NCI-H2029 treated with DMSO at 0.1 percent for 48 hours (cell line): Measurements from ENCODE around the gene MSMO1.
A peak's percentile ranks its signal among the peaks of the same experiment; 100 is the strongest.

Source experiments
- DNase-seq: peaks from one replicate; lab custom pipeline; 2025; lab: John Stamatoyannopoulos, UW

The MSMO1 gene

DNA sequence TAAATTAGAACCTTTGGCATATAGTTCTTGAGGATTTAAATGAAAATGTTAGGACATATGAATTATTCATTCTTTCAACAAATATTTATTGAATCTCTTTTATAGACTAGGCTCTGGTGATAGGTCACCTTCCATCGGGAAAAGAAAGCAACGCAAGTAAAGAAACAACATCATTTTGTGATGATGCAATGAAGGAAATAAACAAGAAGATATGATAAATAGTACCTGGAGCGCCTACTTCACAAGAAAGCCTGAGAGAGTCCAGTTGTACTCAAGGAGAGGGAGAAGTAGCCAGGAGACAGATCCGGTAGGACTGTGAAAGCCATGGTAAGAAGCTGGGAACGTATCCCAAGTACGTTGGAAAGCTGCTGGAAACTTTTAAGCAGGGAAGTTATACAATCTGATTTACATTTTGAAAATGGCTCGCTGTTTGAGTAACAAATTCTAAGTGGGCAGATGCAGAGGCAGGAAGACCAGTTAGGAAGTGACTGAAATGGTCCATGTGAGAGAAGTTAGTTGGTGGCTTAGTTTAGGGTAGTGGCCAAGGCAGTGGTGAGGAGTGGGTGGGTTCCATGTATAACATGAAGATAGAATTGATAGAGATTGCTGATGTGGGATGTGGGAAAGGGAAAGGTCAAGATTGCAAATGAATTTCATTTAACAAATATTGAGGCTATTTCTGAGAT, 33.7 kb downstream of the MSMO1 start:
- no peak for DNase-seq

DNA sequence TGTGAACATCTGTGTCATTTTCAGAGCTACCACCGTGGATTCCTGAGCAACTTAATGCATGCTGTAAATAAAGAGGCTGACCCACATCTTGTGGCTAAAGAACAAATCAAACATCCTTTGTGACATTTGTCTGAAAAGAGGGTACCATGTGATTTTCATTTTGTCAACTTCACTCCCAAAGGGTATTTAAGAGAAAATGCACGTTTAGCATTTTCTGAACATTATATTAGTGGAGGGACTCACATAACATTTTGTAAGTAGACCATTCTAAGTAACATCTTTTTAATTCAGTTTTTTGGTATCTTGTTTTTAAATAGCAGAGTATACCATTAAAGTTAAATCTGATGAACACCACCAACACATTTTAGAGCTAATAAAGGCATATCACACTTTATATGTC, 34.3 kb downstream of the MSMO1 start:
- no peak for DNase-seq

DNA sequence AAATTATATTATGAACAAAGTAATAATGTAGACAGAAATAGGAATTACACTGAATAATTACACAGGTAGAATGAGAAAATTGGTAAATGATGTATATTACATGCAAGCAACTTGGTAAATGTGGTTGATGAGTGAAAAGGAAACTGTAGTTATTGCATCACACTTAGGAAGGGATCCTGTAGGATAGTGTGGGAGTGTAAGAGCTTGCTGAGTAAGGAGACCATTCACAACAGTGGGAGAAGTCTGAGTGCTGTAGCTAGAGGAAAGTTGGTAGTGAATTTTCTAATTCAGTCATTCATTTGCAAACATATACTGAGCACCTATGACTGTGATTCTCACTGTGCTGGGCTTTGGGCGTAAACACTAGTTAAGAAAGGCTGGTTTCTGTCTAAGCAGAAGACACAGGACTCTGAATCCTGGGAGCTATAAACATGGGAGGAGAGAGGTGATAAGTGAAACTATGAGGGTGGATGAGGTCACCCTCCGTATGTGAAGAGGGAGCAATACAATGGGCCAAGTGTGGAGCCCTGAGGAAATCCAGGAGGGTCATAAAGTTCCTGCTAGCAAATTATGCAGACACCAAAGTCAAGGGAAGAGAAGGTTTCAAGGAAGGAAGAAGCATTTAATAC, 37.1 kb downstream of the MSMO1 start:
- DNase-seq, result no peak

DNA sequence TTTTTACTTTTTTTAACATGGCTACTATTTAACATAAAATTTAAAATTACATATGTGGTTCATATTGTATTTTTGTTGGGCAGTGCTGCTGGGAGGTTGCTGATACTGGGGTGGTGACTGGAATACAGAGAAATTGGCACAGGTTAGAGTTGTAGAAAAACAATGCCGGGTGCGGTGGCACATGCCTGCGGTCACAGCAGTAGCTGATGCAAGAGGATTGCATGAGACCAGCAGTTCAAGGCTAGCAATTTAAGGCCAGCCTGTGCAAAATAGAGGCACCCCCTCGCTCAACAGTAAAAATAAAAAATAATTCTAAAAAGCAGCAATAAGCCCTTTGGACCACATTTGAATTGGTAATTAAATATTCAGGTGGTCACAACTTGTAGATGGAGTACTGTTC, 39.6 kb downstream of the MSMO1 start:
- DNase-seq, result no peak

DNA sequence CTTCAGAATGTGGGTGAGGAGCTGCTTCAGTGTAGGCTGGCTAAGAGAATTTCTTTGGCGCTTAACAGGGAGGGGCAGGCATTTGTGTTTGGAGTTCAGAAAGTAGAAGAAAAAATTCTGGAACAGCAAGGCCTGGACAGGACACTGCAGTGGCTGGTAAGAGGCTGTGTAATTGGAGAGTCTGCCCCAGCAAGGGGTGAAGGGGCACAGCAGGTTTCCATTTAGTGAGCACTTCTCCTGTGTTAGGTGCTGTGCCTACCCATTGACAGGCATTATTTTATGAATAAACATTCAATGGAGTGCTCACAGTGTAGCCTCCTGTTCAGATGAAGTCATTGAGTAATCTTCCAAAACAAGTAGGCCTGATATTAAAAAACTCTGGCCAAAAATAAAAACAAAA, 40.6 kb downstream of the MSMO1 start:
- no peak for DNase-seq

DNA sequence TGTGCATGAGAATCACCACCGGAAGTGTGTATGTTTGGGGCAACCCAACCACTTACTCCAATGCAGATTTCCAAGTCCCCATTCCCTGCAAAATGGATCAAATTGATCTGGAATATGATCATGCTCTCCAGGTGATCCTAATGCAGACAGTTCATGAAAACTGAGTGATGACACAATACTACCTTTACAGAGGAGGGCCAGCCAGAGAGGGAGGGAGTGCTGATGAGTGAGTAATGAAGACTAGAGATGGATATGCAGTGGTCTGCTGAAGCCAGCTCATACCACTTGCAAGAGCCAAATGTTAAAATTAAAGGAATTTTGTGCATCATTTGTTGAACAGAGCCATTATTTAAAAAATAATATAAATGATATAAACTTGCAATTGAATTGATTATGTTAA, 41.1 kb downstream of the MSMO1 start:
- DNase-seq, result no peak

DNA sequence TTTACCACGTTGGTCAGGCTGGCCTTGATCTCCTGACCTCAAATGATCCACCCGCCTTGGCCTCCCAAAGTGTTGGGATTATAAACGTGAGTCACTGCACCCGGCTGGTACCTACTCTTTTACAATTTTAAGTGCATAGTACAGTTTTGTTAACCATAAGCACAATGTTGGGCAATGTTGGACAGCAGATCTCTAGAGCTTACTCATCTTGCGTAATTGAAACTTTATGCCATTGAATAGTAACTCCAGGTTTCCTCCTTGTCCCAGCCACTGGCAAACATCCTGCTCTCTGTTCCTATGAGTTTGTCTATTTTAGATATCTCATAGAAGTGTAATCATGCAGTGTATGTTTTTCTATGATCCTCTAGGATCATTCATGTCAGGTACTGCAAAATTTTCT, 42.1 kb downstream of the MSMO1 start:
- no peak for DNase-seq

DNA sequence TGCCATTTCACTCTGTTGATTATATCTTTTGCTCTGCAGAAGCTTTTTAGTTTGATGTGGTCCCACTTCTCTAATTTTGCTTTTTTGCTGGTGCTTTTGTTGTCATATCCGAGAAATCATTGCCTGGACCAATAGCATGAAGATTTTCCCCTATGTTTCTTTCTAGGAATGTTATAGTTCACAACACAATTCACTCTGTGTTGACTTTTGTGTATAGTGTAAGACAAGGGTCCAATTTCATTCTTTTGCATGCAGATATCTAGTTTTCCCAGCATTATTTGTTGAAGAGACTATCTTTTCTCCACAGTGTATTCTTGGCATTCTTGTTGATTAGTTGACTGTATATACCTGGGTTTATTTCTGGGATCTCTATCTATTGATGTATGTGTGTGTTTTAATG, 43.1 kb downstream of the MSMO1 start:
- DNase-seq, result no peak

DNA sequence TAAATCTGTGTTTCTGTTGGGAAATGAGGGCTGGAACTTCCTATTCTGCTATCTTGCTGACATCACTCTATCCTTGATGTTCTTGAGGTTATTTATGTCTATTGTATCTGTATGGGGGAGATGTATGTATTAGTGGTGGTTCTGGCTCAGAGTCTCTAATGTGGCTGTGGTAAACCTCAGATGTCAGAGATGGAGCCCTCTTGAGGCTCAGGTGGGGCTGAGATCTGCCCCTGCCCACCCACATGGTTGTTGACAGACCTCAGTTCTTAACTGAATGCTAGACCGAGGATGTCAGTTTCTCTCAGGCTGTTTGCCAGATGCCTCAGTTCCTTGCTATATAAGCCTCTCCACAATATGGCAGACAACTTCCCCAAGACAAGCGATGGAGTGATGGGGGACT, 48.0 kb downstream of the MSMO1 start:
- DNase-seq, result no peak

DNA sequence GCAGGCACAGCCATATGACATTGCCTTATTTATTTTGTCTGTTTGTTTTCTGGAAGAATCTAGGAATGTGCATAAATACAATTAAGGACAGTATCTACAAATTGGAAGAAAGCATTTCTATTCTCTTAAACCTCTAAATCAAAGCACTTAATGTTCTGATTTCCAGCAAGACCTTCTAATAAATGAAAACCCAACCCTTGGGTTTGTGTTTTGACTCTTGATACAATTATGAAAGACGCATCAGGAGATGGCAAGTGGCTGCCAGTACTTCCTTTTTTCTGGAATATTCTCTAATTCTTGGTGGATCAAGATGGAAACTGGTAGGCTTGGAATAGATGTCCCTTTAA, 50.9 kb downstream of the MSMO1 start:
- DNase-seq, result no peak

DNA sequence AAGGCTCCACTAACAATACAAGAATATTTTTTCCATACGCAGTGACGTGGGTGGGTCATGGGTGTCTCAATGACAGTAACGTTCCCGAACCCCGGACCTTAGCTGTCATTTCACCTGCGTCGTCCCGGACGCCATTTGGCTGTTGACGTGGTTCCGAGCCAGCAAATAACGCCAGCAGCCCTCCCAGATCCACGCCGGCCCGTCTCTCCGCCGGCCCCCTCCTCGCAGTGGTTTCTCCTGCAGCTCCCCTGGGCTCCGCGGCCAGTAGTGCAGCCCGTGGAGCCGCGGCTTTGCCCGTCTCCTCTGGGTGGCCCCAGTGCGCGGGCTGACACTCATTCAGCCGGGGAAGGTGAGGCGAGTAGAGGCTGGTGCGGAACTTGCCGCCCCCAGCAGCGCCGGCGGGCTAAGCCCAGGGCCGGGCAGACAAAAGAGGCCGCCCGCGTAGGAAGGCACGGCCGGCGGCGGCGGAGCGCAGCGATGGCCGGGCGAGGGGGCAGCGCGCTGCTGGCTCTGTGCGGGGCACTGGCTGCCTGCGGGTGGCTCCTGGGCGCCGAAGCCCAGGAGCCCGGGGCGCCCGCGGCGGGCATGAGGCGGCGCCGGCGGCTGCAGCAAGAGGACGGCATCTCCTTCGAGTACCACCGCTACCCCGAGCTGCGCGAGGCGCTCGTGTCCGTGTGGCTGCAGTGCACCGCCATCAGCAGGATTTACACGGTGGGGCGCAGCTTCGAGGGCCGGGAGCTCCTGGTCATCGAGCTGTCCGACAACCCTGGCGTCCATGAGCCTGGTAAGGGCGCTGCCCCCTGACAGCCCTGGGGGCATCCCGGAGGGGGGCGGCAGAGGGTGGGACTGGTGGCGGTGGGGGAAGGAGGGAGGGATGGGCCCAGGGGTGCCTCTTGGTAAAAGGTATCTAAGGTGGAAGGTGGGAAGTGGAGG, 51.5 kb downstream of the MSMO1 start, which contains the start of gene CPE:
CPE (plus strand) TSS at position 264 of the 933 bp plus-strand sequence; CDS start at position 478, 214 bp downstream.
- peak; percentile 34 for DNase-seq

DNA sequence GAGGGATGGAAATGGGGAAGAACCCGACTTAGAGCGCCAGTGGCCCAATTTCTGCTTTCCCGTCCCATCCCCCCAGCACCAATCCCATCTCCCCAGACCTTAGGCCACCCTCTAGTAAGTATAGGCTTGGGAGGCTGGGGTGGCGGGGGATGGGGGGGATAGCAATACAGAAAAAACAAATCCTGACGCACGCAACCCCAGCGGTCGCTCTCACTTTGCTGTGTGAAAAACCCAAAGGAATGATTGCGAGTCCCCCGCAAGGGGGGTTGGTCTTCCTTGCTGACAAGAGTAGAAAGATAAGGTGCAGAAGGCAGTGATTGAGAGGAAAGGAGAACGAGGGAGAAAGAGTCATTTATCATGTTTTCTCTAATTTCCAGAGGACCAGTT, 52.2 kb downstream of the MSMO1 start:
- DNase-seq, result no peak

DNA sequence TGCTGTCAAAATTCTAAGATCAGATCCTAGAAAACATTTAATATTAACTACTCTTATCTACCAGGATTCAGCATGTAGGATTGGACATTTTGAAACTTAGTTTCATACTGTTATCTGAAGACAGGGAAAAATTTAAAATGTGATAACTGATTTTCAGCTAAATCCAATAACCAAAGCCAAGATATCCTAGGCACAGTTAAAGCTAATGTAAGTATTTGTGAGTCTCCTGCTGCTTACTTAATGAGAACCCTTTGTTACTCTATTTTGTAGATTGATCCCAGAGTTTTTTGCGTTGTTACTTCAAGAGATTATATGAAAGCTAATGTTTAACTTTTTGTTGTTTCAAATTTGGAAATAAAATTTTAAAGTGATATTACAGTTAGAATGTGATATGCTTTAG, 53.3 kb downstream of the MSMO1 start:
- no peak for DNase-seq

DNA sequence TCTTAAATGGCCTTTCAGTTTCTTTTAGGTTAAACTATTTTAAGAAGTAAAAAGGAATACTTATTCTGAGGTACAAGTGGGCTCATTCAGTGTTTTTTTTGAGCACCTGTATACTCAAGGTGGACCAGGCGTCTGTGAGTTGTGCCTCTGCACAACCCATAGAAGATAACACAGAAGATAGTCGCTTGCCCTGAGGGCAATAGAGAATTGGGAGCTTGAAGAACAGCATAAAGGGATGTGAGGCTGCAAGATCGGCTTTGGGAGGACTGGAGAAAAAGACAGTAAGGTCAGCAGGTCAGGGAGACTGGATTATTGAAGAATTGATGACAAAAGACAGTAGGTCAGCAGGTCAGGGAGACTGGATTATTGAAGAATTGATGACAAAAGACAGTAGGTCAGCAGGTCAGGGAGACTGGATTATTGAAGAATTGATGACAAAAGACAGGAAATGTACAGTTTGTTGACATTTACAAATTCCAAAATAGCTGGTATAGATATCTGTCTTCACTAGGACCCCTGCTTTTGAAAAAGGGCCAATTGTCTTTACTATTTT, 54.4 kb downstream of the MSMO1 start:
- no peak for DNase-seq

DNA sequence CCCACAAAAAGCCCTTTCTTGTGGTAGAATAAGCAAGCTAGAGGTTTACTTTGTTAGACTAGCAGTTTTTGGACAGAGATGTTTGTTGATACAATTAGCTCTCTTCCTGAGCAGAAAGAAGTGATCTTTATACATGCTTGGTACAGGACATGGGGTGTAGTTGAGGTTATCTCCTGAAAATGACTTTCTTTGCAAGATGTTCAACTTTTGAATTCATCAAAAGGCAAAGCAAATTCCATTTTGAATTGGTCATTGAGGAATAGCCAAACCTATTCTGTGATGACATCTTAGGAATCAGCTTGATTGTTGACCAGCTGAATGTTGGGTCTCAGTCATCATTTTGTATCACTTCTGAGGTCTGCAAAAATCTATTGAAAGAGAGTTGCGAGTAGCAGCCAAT, 55.2 kb downstream of the MSMO1 start:
- no peak for DNase-seq

DNA sequence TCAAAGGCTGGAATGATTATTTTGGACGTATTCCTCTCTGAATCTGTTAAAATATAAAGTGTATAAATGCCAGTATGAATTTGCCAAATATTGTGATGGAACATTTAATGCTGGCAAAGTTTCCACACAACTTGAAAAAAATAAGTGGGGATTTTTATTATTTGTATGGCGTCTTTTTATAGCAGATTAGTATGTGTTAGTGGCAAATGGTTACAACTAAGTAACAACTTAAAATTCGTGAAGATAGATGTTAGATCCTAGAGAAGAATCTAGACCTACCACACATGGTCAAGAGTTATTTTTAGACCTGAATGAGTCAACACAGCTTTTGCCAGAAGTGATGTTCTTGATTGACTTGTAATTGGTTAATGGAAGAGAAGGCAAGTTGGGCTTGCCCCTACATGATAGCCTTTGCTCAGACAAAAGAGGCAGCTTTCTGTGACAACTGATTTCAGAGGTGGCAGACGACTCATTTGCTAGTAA, 56.2 kb downstream of the MSMO1 start:
- no peak for DNase-seq

DNA sequence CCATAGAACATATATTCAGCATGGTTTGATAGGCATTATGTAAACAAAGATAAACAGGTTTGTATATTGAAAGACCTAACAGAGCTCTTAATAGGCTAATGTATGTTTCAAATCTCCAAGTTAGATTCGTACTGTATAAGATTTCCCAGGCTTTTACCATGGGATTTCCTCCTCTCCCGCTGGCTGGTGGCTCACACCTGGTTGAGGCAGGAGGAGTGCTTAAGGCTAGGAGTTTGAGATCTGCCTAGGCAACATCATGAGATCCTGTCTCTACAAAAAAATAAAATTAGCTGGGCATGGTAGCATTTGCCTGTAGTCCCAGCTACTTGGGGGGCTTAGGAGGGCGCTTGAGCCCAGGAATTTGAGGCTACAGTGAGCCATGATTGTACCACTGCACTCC, 56.7 kb downstream of the MSMO1 start:
- DNase-seq, result no peak

DNA sequence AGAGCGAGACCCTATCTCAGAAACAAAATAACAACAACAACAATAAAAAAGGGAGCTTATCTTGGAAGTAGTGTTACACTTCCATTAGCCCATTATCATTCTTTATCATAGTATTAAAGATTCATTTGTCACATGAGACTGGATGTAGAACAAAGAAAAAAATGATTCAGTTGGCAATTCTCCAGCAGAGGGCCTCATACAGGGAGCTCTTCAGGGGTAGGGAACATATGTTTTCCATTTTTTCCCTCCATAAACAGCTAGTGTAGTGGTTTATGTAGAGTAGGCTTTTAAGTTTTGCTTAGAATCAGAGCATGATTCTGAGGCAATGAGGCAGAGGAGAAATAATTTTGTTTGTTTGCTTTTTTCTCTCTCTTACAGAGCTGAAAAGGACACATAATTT, 57.1 kb downstream of the MSMO1 start:
- DNase-seq, result no peak

DNA sequence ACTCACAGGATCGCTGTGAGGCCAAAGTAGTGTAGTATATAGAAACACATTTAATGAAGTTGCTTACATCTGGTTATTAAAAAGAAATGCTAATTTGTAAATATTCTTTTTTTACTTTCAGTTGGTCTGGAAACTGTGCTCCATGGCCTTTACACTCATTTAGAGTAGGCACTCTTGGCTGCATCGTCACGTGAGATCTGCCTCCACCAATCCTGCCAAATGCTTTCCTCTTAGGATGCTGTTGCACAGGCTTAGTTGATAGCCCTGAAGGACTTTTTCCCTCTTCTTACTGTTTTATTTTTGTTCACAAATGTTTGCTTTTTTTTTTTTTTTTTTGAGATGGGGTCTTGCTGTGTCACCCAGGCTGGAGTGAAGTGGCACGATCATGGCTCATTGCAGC, 57.7 kb downstream of the MSMO1 start:
- no peak for DNase-seq

DNA sequence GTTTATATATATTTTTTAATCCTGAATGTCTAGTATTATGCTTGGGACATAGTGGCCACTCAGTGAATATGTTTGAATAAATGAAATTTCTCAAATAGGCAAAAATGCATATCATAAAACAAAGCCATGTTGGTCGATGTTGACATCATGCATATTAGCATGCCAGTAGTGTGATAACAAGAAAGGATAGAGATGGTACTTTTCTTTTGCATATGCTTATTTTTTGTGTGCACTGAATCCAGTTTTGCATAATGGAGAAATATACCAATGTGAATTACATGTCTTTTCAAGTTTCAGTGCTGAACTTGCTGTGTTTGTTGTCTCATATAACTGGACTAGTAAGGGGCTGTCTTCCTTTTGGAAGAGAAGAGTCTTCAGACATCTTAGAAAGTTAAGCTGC, 58.9 kb downstream of the MSMO1 start:
- no peak for DNase-seq

DNA sequence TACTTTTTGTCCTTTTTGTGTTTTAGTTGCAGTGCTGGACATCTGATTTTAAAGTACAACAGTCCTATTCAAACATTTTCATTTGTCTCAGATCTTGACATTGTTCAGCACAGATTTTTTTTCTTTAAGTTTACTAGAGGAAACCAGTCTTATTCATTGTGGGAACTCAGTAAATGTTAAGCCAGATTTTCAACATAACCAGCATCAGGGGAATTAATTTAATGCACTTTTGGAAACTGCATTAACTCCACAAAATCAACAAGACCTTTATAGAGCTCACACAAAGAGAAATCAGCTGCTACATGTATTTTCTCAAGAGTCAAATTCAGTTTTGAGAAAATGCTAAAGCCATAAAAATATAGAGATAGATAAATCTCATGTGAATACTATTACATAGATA, 61.3 kb downstream of the MSMO1 start:
- no peak for DNase-seq
